AG04449 (cell line): ENCODE measurements around the gene CLMN.
"Not testable (repeated sequence)": the region's sequence is repeated elsewhere in the genome, so short reads cannot be mapped to it uniquely, and the experiment has no call there.

Source experiments
- CTCF ChIA-PET: fragments of 350-600 bp; formaldehyde crosslinking; extraction: SDS; loops from one replicate; lab custom pipeline; 2021; ENCODE audit warnings: antibody characterized with exemption; lab: Yijun Ruan, JAX
- POLR2A ChIA-PET: fragments of 400-600, 350-600 bp; formaldehyde crosslinking; extraction: SDS; loops from one replicate; lab custom pipeline; 2020; ENCODE audit warnings: antibody characterized with exemption, inconsistent platforms; lab: Yijun Ruan, JAX
- DNase-seq: peaks from one replicate; pipeline ENCODE4 v3.0.0-alpha.2; 2010; ENCODE audit warnings: low read depth, low spot score
- H3K4me3 ChIP-seq: 2 replicates; pipeline ENCODE4 v1.5.1; 2011; ENCODE audit warnings: low read depth, mild to moderate bottlenecking, control low read depth, low read length
- CTCF ChIP-seq: IDR thresholded peaks from one replicate; pipeline ENCODE4 v1.5.1; 2011; ENCODE audit warnings: mild to moderate bottlenecking, moderate library complexity, low read length, control low read depth, inconsistent platforms; ENCODE audit not compliant: insufficient read depth; ENCODE audit errors: missing control alignments

Gene CLMN

GRCh38 chr14:95204705-95205104 lies 115.0 kb downstream of the CLMN start:
- H3K4me3 ChIP-seq: no peak overlapping the region
- ChIA-PET POLR2A (no interaction called here), CTCF (no interaction called here)
- no peak for DNase-seq
- TF ChIP-seq CTCF: no peak

- POLR2A ChIA-PET, H3K4me3 ChIP-seq, DNase-seq: not testable (repeated sequence)
- CTCF ChIA-PET: interaction anchor here (0.5 kb wide), 1 partner anchor 59 kb away, joined by 3 read pairs; no protein-coding TSS in a partner anchor
These were observed 118.0 kb downstream of the CLMN start for GRCh38 chr14:95201745-95202144.

GRCh38 chr14:95200404-95200803 lies 119.3 kb downstream of the CLMN start:
- DNase-seq: no peak
- POLR2A ChIA-PET: no interaction called here
- CTCF ChIA-PET: no interaction called here
- no peak for TF ChIP-seq CTCF
- no peak overlapping the region for H3K4me3 ChIP-seq

- DNase-seq: no peak
- no peak for TF ChIP-seq CTCF
- no peak overlapping the region for H3K4me3 ChIP-seq
- ChIA-PET POLR2A (no interaction called here), CTCF (no interaction called here)
These were observed 120.3 kb downstream of the CLMN start for GRCh38 chr14:95199298-95199983.

- ChIA-PET CTCF (no interaction called here), POLR2A (no interaction called here)
- no peak overlapping the region for H3K4me3 ChIP-seq
- TF ChIP-seq CTCF: no peak
- DNase-seq: no peak
These were observed 121.4 kb downstream of the CLMN start for GRCh38 chr14:95198320-95198719.

- no peak overlapping the region for H3K4me3 ChIP-seq
- ChIA-PET POLR2A (no interaction called here), CTCF (no interaction called here)
- DNase-seq: no peak
- no peak for TF ChIP-seq CTCF
These were observed 122.2 kb downstream of the CLMN start for GRCh38 chr14:95197551-95197950.
